ENCODE results near the gene RNF212. TPM values are rescaled to one million over a fixed set of nuclear protein-coding genes. Genes with fewer than 3 reads are reported as not detected.

Gene RNF212
- total and polyA plus RNA-seq, 2 experiments from 2014 or later: 8.4 to 10.4 TPM

- no peaks in the 10 kb centered on the region for H3K27me3 ChIP-seq
- H3K4me2 ChIP-seq: no peak overlapping the region
- no peak for TF ChIP-seq EZH2phosphoT487 (IDR thresholded peaks at IDR 0.05; ENCODE audit: low read depth, severe bottlenecking, unreplicated experiment)
- TF ChIP-seq CTCF (IDR thresholded peaks at IDR 0.05; ENCODE audit: poor library complexity): no peak
- TF ChIP-seq EZH2 (IDR thresholded peaks at IDR 0.05; ENCODE audit: borderline replicate concordance): no peak
- WGBS (ENCODE audit: low lambda C conversion rate, missing lambda C conversion rate): 90% methylated on average over 5 of the region's 5 CpGs
- no peak overlapping the region for H2AFZ ChIP-seq
- no peak for DNase-seq (ENCODE audit: low spot score)
- H3K27ac ChIP-seq: no peak overlapping the region
- no peaks in the 10 kb centered on the region for H3K79me2 ChIP-seq
- no peaks in the 10 kb centered on the region for H3K4me1 ChIP-seq (ENCODE audit: insufficient read depth)
- no peaks in the 10 kb centered on the region for H4K20me1 ChIP-seq (ENCODE audit: insufficient read depth, poor library complexity, severe bottlenecking)
- H3K9me2 ChIP-seq (replicated peaks; ENCODE audit: insufficient read depth): no peaks in the 10 kb centered on the region
- H3K4me3 ChIP-seq: no peak overlapping the region
- no peaks in the 10 kb centered on the region for H3K36me3 ChIP-seq (replicated peaks; ENCODE audit: insufficient read depth, low read depth)
- no peaks in the 10 kb centered on the region for H3K9me3 ChIP-seq (ENCODE audit: low read depth)
Measured at GRCh38 chr4:1096841-1097240, 16.5 kb downstream of the RNF212 start.

GRCh38 chr4:1094336-1094690 lies 19.1 kb downstream of the RNF212 start:
- peak; percentile 4 for DNase-seq (ENCODE audit: low spot score)
- H3K9me2 ChIP-seq (replicated peaks; ENCODE audit: insufficient read depth): no peaks in the 10 kb centered on the region
- TF ChIP-seq EZH2 (IDR thresholded peaks at IDR 0.05; ENCODE audit: borderline replicate concordance) (no peak), CTCF (IDR thresholded peaks at IDR 0.05; ENCODE audit: poor library complexity) (no peak), EZH2phosphoT487 (IDR thresholded peaks at IDR 0.05; ENCODE audit: low read depth, severe bottlenecking, unreplicated experiment) (no peak)
- H3K4me1 ChIP-seq (ENCODE audit: insufficient read depth): no peaks in the 10 kb centered on the region
- no peaks in the 10 kb centered on the region for H3K27me3 ChIP-seq
- H2AFZ ChIP-seq: no peak overlapping the region
- H3K9me3 ChIP-seq (ENCODE audit: low read depth): no peaks in the 10 kb centered on the region
- H3K36me3 ChIP-seq (replicated peaks; ENCODE audit: insufficient read depth, low read depth): no peaks in the 10 kb centered on the region
- WGBS (ENCODE audit: low lambda C conversion rate, missing lambda C conversion rate): 85% methylated on average over 6 of the region's 6 CpGs
- no peaks in the 10 kb centered on the region for H4K20me1 ChIP-seq (ENCODE audit: insufficient read depth, poor library complexity, severe bottlenecking)
- no peak overlapping the region for H3K27ac ChIP-seq
- no peak overlapping the region for H3K4me3 ChIP-seq
- H3K4me2 ChIP-seq: no peak overlapping the region
- no peaks in the 10 kb centered on the region for H3K79me2 ChIP-seq

- Histone ChIP-seq H3K9me3 (ENCODE audit: low read depth) (no peaks in the 10 kb centered on the region), H3K27me3 (no peaks in the 10 kb centered on the region), H3K4me3 (no peak overlapping the region), H2AFZ (no peak overlapping the region), H3K79me2 (no peaks in the 10 kb centered on the region), H3K27ac (no peak overlapping the region), H3K9me2 (replicated peaks; ENCODE audit: insufficient read depth) (no peaks in the 10 kb centered on the region), H3K4me1 (ENCODE audit: insufficient read depth) (peaks cover 1% of the 10 kb centered on the region), H4K20me1 (ENCODE audit: insufficient read depth, poor library complexity, severe bottlenecking) (no peaks in the 10 kb centered on the region), H3K4me2 (no peak overlapping the region), H3K36me3 (replicated peaks; ENCODE audit: insufficient read depth, low read depth) (no peaks in the 10 kb centered on the region)
- WGBS (ENCODE audit: low lambda C conversion rate, missing lambda C conversion rate): 86% methylated on average over 22 of the region's 22 CpGs
- no peak for TF ChIP-seq EZH2 (IDR thresholded peaks at IDR 0.05; ENCODE audit: borderline replicate concordance)
- TF ChIP-seq EZH2phosphoT487 (IDR thresholded peaks at IDR 0.05; ENCODE audit: low read depth, severe bottlenecking, unreplicated experiment): no peak
- no peak for TF ChIP-seq CTCF (IDR thresholded peaks at IDR 0.05; ENCODE audit: poor library complexity)
- no peak for DNase-seq (ENCODE audit: low spot score)
Measured at GRCh38 chr4:1093391-1094335, 19.7 kb downstream of the RNF212 start.
